Measurements from ENCODE around the gene SLC17A9.

Gene SLC17A9

DNA sequence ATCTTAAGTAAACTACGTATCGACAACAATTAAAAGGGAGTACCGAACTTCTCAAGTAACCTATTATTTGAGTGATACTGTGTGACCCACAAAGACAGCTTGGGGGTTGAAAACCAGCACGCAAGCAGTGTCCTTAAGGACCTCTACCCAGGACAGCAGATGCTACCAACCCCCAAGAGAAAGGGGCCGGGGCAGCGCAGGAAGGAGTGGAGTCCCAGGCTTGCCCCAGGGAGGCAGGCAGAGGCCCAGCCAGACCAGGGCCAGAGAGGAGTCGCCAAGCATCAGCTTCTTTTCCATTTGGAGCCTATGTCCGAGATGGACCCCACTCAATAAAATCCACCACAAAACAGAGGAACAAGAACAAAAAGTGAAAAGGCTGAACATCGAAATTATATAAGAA, 38.1 kb upstream of the SLC17A9 start:
- TF ChIP-seq GATA2 (IDR thresholded peaks at IDR 0.05; ENCODE audit: low read depth, low read length): no peak
- no peak for TF ChIP-seq GATA3 (IDR thresholded peaks at IDR 0.05; ENCODE audit: low read depth, low read length)

DNA sequence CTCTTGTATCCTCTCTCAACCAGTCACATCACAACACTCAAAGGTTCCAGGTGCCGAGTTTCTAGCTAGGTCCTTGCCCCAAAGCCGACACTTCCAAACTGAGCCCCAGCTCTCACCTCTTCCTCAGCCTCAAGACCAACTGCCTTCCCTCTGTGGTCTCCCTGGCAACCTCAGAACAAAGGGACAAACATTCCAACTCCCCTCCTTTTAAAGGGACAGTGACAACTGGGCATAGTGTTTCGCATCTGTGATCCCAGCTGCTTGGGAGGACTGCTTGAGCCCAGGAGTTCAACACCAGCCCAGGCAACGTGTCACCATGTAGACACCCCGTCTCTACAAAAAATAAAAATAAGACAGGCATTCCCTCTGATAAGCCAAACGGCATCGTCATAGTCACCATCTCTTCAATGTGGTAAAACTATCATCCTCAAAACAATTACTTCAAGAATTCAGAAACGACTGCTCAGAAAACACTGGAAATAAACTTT, 37.5 kb upstream of the SLC17A9 start:
- TF ChIP-seq GATA2 (IDR thresholded peaks at IDR 0.05; ENCODE audit: low read depth, low read length) (no peak), GATA3 (IDR thresholded peaks at IDR 0.05; ENCODE audit: low read depth, low read length) (no peak)

- no peak for TF ChIP-seq GATA3 (IDR thresholded peaks at IDR 0.05; ENCODE audit: low read depth, low read length)
- no peak for TF ChIP-seq GATA2 (IDR thresholded peaks at IDR 0.05; ENCODE audit: low read depth, low read length)
These were observed 35.6 kb upstream of the SLC17A9 start for GRCh38 chr20:62916703-62917476.

DNA sequence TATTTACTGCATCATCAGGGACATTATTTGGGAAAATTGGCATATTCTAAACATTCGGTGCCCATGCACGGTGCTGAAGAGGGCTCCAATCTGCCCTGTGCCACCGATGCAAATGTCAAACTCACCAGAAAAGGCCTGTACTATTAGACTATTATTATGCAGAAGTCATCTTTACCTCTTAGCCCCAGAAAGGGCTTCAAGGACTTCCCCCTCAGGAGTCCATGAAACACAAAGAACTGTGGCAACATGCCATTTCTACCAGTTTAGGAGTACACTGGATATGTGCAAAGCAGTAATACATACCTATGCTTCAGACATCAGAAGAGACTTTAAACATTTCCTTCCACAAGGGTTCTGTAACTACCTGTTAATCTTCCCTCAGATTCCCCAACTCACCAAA, 34.8 kb upstream of the SLC17A9 start:
- TF ChIP-seq GATA2 (IDR thresholded peaks at IDR 0.05; ENCODE audit: low read depth, low read length) (no peak), GATA3 (IDR thresholded peaks at IDR 0.05; ENCODE audit: low read depth, low read length) (no peak)

GRCh38 chr20:62918147-62918546, 34.4 kb upstream of the SLC17A9 start:
- TF ChIP-seq GATA2 (IDR thresholded peaks at IDR 0.05; ENCODE audit: low read depth, low read length) (no peak), GATA3 (IDR thresholded peaks at IDR 0.05; ENCODE audit: low read depth, low read length) (no peak)

GRCh38 chr20:62918831-62919230, 33.7 kb upstream of the SLC17A9 start:
- TF ChIP-seq GATA3 (IDR thresholded peaks at IDR 0.05; ENCODE audit: low read depth, low read length) (no peak), GATA2 (IDR thresholded peaks at IDR 0.05; ENCODE audit: low read depth, low read length) (no peak)

- TF ChIP-seq GATA2 (IDR thresholded peaks at IDR 0.05; ENCODE audit: low read depth, low read length) (no peak), GATA3 (IDR thresholded peaks at IDR 0.05; ENCODE audit: low read depth, low read length) (no peak)
These were observed 32.4 kb upstream of the SLC17A9 start for GRCh38 chr20:62920039-62920645.

- TF ChIP-seq GATA3 (IDR thresholded peaks at IDR 0.05; ENCODE audit: low read depth, low read length) (no peak), GATA2 (IDR thresholded peaks at IDR 0.05; ENCODE audit: low read depth, low read length) (no peak)
These were observed 31.3 kb upstream of the SLC17A9 start for GRCh38 chr20:62921119-62921687.

GRCh38 chr20:62922451-62922921, 30.0 kb upstream of the SLC17A9 start:
- TF ChIP-seq GATA2 (IDR thresholded peaks at IDR 0.05; ENCODE audit: low read depth, low read length) (no peak), GATA3 (IDR thresholded peaks at IDR 0.05; ENCODE audit: low read depth, low read length) (no peak)

- no peak for TF ChIP-seq GATA2 (IDR thresholded peaks at IDR 0.05; ENCODE audit: low read depth, low read length)
- TF ChIP-seq GATA3 (IDR thresholded peaks at IDR 0.05; ENCODE audit: low read depth, low read length): no peak
These were observed 28.7 kb upstream of the SLC17A9 start for GRCh38 chr20:62923669-62924441.

DNA sequence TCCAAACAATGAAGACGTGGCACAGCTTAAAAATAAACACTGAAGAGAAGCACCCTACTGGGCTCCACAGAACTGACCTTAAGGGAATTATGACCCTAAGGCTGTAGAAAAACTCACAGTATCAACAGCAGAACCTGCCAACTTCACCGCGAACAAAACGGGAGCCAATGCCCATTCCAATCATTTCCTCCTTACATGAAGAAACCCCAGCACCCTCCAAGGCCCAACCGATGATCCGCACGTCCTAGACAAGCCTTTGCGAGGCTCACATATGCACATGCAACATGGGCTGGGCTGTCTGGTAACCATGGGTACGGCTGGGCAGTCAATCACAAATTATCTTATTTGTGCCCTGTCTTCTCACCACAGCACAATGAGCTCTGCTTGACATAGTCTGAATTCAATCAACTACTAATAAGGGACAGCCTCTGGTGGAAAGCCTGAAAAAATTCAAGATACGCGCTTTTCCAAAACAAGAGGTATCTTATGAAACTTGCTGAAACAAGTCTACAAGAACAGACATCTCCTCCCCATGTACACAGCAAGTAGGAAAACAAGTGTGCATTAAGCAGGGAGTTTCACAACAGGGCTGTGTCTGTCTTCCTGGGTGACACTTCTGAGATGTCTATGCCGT, 27.9 kb upstream of the SLC17A9 start:
- TF ChIP-seq GATA3 (IDR thresholded peaks at IDR 0.05; ENCODE audit: low read depth, low read length) (no peak), GATA2 (IDR thresholded peaks at IDR 0.05; ENCODE audit: low read depth, low read length) (no peak)

DNA sequence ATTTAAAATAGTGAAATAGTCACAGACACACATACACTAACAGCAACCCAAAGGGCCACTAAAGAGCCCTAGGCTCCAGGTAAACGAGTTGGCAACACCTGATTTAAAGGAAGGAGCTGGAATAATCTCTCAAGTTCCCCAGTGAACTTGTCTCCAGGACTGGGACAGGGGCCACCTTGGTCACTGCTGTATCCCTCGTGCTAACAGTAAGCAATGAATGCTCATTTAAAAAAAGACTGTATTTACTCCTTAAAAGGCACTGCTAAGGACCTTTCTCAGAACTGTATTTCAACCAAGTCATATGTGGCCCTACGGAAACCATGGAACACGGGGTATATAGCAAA, 27.5 kb upstream of the SLC17A9 start:
- TF ChIP-seq GATA3 (IDR thresholded peaks at IDR 0.05; ENCODE audit: low read depth, low read length) (no peak), GATA2 (IDR thresholded peaks at IDR 0.05; ENCODE audit: low read depth, low read length) (no peak)

DNA sequence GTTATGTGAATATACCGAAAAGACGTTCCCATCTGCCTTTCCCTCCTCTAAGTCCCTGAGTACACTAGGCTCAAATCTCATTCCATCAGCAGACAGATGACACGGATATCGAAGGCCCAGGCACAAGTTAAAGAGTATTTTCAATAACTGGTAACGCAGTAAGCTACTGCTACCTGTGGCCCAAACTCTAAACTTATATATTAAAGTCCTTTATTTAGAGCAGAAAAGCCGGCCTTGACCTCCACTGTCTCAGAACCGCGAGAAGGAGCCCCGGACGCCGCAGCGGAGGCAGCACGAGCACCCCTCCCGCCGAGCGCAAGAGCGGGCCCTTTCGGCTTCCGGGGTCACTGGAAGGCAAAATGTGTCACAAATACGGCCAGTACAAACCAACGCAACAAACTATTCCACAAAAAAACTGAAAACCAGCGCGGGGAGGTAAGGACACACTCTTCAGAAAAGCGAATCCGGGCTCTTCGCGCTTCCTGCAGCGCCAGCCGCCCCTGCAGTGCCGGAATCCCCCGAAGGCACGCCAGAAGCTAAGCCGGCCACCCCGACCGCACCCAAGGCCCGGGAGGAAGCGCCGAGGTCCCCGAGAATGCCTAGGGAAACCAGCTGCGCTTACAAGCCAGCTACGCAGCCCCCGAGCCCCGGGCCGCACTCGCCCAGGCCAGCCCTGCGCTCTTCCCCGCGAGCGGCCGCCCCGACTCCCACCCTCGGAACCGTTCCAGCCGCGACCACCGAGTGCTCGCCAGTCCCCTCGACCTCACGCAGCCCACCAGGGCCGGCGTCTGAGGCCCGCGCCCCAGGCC, 26.9 kb upstream of the SLC17A9 start:
- TF ChIP-seq GATA3 (IDR thresholded peaks at IDR 0.05; ENCODE audit: low read depth, low read length) (no peak), GATA2 (IDR thresholded peaks at IDR 0.05; ENCODE audit: low read depth, low read length) (no peak)

All from SH-SY5Y (cell line).